ENCODE results near the gene ATRX.
"Not testable (repeated sequence)": the region's sequence is repeated elsewhere in the genome, so short reads cannot be mapped to it uniquely, and the experiment has no call there.

Gene ATRX

GRCh38 chrX:77621453-77621852 is 164.6 kb downstream of the ATRX start:
- DNase-seq (ENCODE audit: low read depth in 3 of 3): not testable (repeated sequence)

GRCh38 chrX:77617206-77617605 is 168.8 kb downstream of the ATRX start:
- DNase-seq (ENCODE audit: low read depth in 3 of 3): no peak

GRCh38 chrX:77603635-77604336 is 182.2 kb downstream of the ATRX start:
- DNase-seq (ENCODE audit: low read depth in 3 of 3): no peak

- DNase-seq (ENCODE audit: low read depth in 3 of 3): no peak
Observed at GRCh38 chrX:77597511-77597910, 188.5 kb downstream of the ATRX start.

- DNase-seq (ENCODE audit: low read depth in 3 of 3): no peak
Observed at GRCh38 chrX:77597090-77597489, 188.9 kb downstream of the ATRX start.

GRCh38 chrX:77595848-77596247 is 190.2 kb downstream of the ATRX start:
- DNase-seq (ENCODE audit: low read depth in 3 of 3): no peak

GRCh38 chrX:77572322-77572721 is 213.7 kb downstream of the ATRX start:
- DNase-seq (ENCODE audit: low read depth in 3 of 3): no peak

GRCh38 chrX:77565278-77565677 is 220.7 kb downstream of the ATRX start:
- DNase-seq (ENCODE audit: low read depth in 3 of 3): no peak

- DNase-seq (ENCODE audit: low read depth in 3 of 3): no peak
Observed at GRCh38 chrX:77564823-77565222, 221.2 kb downstream of the ATRX start.

GRCh38 chrX:77561372-77561771 is 224.6 kb downstream of the ATRX start:
- DNase-seq (ENCODE audit: low read depth in 3 of 3): no peak

- no peak for DNase-seq (ENCODE audit: low read depth in 3 of 3)
Observed at GRCh38 chrX:77556276-77556675, 229.7 kb downstream of the ATRX start.

- no peak for DNase-seq (ENCODE audit: low read depth in 3 of 3)
Observed at GRCh38 chrX:77548751-77549150, 237.3 kb downstream of the ATRX start.

GRCh38 chrX:77539778-77540177 is 246.2 kb downstream of the ATRX start:
- not testable (repeated sequence) for DNase-seq (ENCODE audit: low read depth in 3 of 3)

GRCh38 chrX:77531261-77531660 is 254.8 kb downstream of the ATRX start:
- DNase-seq (ENCODE audit: low read depth in 3 of 3): not testable (repeated sequence)

GRCh38 chrX:77528034-77528433 is 258.0 kb downstream of the ATRX start:
- no peak for DNase-seq (ENCODE audit: low read depth in 3 of 3)

GRCh38 chrX:77527233-77528001 is 258.6 kb downstream of the ATRX start:
- no peak for DNase-seq (ENCODE audit: low read depth in 3 of 3)

GRCh38 chrX:77519765-77520164 is 266.3 kb downstream of the ATRX start:
- DNase-seq (ENCODE audit: low read depth in 3 of 3): no peak

GRCh38 chrX:77514177-77514576 is 271.8 kb downstream of the ATRX start:
- DNase-seq (ENCODE audit: low read depth in 3 of 3): no peak

- no peak for DNase-seq (ENCODE audit: low read depth in 3 of 3)
Observed at GRCh38 chrX:77510007-77510406, 276.0 kb downstream of the ATRX start.

GRCh38 chrX:77505227-77505626 is 280.8 kb downstream of the ATRX start:
- DNase-seq (ENCODE audit: low read depth in 3 of 3): no peak

- DNase-seq (ENCODE audit: low read depth in 3 of 3): no peak
Observed at GRCh38 chrX:77502951-77503525, 283.0 kb downstream of the ATRX start.

- DNase-seq (ENCODE audit: low read depth in 3 of 3): not testable (repeated sequence)
Observed at GRCh38 chrX:77500164-77500563, 285.9 kb downstream of the ATRX start.
